Nephron progenitor cell (in vitro differentiated cells): Measurements from ENCODE around the gene SAMM50.
"Not testable (repeated sequence)": the region's sequence is repeated elsewhere in the genome, so short reads cannot be mapped to it uniquely, and the experiment has no call there.

ENCODE experiments used
- DNase-seq: peaks from one replicate; pipeline ENCODE4 v3.0.0; 2021
- H3K27ac Mint-ChIP-seq: 2 replicates; pipeline ENCODE4 v1.8.0; 2021; ENCODE audit warnings: mild to moderate bottlenecking, moderate library complexity, mixed read lengths
- H3K27me3 Mint-ChIP-seq: 2 replicates; pipeline ENCODE4 v1.8.0; 2021; ENCODE audit warnings: mild to moderate bottlenecking, low read depth, mixed read lengths; ENCODE audit not compliant: poor library complexity
- H3K36me3 Mint-ChIP-seq: 2 replicates; pipeline ENCODE4 v1.8.0; 2021; ENCODE audit warnings: low read depth, mixed read lengths
- H3K4me1 Mint-ChIP-seq: 2 replicates; pipeline ENCODE4 v1.8.0; 2021; ENCODE audit warnings: mixed read lengths
- H3K4me3 Mint-ChIP-seq: 2 replicates; pipeline ENCODE4 v1.8.0; 2021; ENCODE audit warnings: mild to moderate bottlenecking, moderate library complexity, mixed read lengths
- H3K9me3 Mint-ChIP-seq: 2 replicates; pipeline ENCODE4 v1.8.0; 2021; ENCODE audit warnings: mild to moderate bottlenecking, moderate library complexity, mixed read lengths
- CTCF ChIP-seq: fragments of 200-600 bp; sonication (generic); IDR thresholded peaks from 2 replicates; pipeline ENCODE4 v1.5.0; 2021; ENCODE audit warnings: antibody characterized with exemption

The SAMM50 gene

GRCh38 chr22:44004104-44004460 lies 48.8 kb downstream of the SAMM50 start:
- Mint-ChIP-seq H3K27me3 (no peaks in the 10 kb centered on the region), H3K4me3 (no peak overlapping the region), H3K9me3 (peaks cover 19% of the 10 kb centered on the region), H3K4me1 (peaks cover 50% of the 10 kb centered on the region), H3K36me3 (peaks cover 53% of the 10 kb centered on the region), H3K27ac (no peak overlapping the region)
- no peak for DNase-seq
- no peak for TF ChIP-seq CTCF

GRCh38 chr22:44005524-44005923 lies 50.3 kb downstream of the SAMM50 start:
- peaks cover 36% of the 10 kb centered on the region for H3K4me1 Mint-ChIP-seq
- no peak for TF ChIP-seq CTCF
- no peak overlapping the region for H3K27ac Mint-ChIP-seq
- no peak overlapping the region for H3K4me3 Mint-ChIP-seq
- peaks cover 44% of the 10 kb centered on the region for H3K36me3 Mint-ChIP-seq
- peaks cover 19% of the 10 kb centered on the region for H3K9me3 Mint-ChIP-seq
- H3K27me3 Mint-ChIP-seq: peaks cover 3% of the 10 kb centered on the region
- no peak for DNase-seq

GRCh38 chr22:44012162-44012561 lies 56.9 kb downstream of the SAMM50 start:
- Mint-ChIP-seq H3K27me3 (peaks cover 3% of the 10 kb centered on the region), H3K9me3 (peaks cover 6% of the 10 kb centered on the region), H3K4me3 (no peak overlapping the region), H3K36me3 (peaks cover 8% of the 10 kb centered on the region), H3K4me1 (peaks cover 21% of the 10 kb centered on the region), H3K27ac (no peak overlapping the region)
- no peak for DNase-seq
- TF ChIP-seq CTCF: no peak

- no peak for TF ChIP-seq CTCF
- H3K9me3 Mint-ChIP-seq: peaks cover 3% of the 10 kb centered on the region
- peaks cover 3% of the 10 kb centered on the region for H3K27me3 Mint-ChIP-seq
- H3K4me3 Mint-ChIP-seq: no peak overlapping the region
- H3K36me3 Mint-ChIP-seq: peaks cover 4% of the 10 kb centered on the region
- H3K4me1 Mint-ChIP-seq: peaks cover 18% of the 10 kb centered on the region
- no peak for DNase-seq
- no peak overlapping the region for H3K27ac Mint-ChIP-seq
These were observed 57.3 kb downstream of the SAMM50 start for GRCh38 chr22:44012591-44012990.

- no peak for DNase-seq
- no peaks in the 10 kb centered on the region for H3K9me3 Mint-ChIP-seq
- no peak overlapping the region for H3K27ac Mint-ChIP-seq
- H3K4me1 Mint-ChIP-seq: peaks cover 15% of the 10 kb centered on the region
- peaks cover 3% of the 10 kb centered on the region for H3K27me3 Mint-ChIP-seq
- H3K4me3 Mint-ChIP-seq: no peak overlapping the region
- H3K36me3 Mint-ChIP-seq: no peaks in the 10 kb centered on the region
- TF ChIP-seq CTCF: no peak
These were observed 59.0 kb downstream of the SAMM50 start for GRCh38 chr22:44014241-44014640.

- not testable (repeated sequence) for H3K27ac Mint-ChIP-seq, H3K4me3 Mint-ChIP-seq, H3K36me3 Mint-ChIP-seq, H3K27me3 Mint-ChIP-seq, DNase-seq, H3K9me3 Mint-ChIP-seq
- peaks cover 26% of the 10 kb centered on the region for H3K4me1 Mint-ChIP-seq
These were observed 61.3 kb downstream of the SAMM50 start for GRCh38 chr22:44016586-44016985.

- DNase-seq: no peak
- Mint-ChIP-seq H3K4me1 (peaks cover 37% of the 10 kb centered on the region), H3K36me3 (no peaks in the 10 kb centered on the region), H3K27me3 (no peaks in the 10 kb centered on the region), H3K4me3 (no peak overlapping the region), H3K27ac (no peak overlapping the region), H3K9me3 (no peaks in the 10 kb centered on the region)
- TF ChIP-seq CTCF: no peak
These were observed 63.4 kb downstream of the SAMM50 start for GRCh38 chr22:44018594-44018993.
